Keratinocyte (primary cell): ENCODE measurements around the gene AGAP1. TPM values are rescaled to one million over a fixed set of nuclear protein-coding genes. Genes with fewer than 3 reads are reported as not detected.

Experiments
- DNase-seq: peaks from one replicate; pipeline ENCODE4 v3.0.0-alpha.2; 2011; ENCODE audit warnings: low read depth, missing footprints, low spot score
- FAIRE-seq: peaks from 2 replicates; lab custom pipeline; 2011; peaks lifted over from hg19 to GRCh38; lab: Jason Lieb, UNC
- H2AFZ ChIP-seq: 2 replicates; pipeline ENCODE4 v1.6.0; 2012; ENCODE audit warnings: low read length, control low read depth, inconsistent platforms; ENCODE audit not compliant: control insufficient read depth
- H3K27ac ChIP-seq: 2 replicates; pipeline ENCODE4 v1.5.1; 2011; ENCODE audit warnings: low read length; ENCODE audit not compliant: control insufficient read depth, insufficient read depth
- H3K27me3 ChIP-seq: 3 replicates; pipeline ENCODE4 v1.6.0; 2011; ENCODE audit warnings: low read length; ENCODE audit not compliant: control insufficient read depth, insufficient read depth; ENCODE audit errors: extremely low read depth
- H3K36me3 ChIP-seq, 2 experiments: 2 replicates in 1 of 2; 3 replicates in 1 of 2; pipeline ENCODE4 v1.5.1; 2011; ENCODE audit warnings: low read length in 2 of 2, mild to moderate bottlenecking in 1 of 2; ENCODE audit not compliant: control insufficient read depth in 2 of 2, insufficient read depth in 2 of 2; ENCODE audit errors: extremely low read depth in 1 of 2
- H3K4me1 ChIP-seq: 3 replicates; pipeline ENCODE4 v1.5.1; 2011; ENCODE audit warnings: low read length; ENCODE audit not compliant: control insufficient read depth, insufficient read depth; ENCODE audit errors: extremely low read depth
- H3K4me2 ChIP-seq: 3 replicates; pipeline ENCODE4 v1.6.0; 2011; ENCODE audit warnings: low read depth, low read length; ENCODE audit not compliant: control insufficient read depth, insufficient read depth; ENCODE audit errors: extremely low read depth
- H3K4me3 ChIP-seq, 3 experiments: fragments of 200-600 bp in 1 of 3; sonication (generic) in 1 of 3; 2 replicates in 2 of 3; 3 replicates in 1 of 3; pipeline ENCODE4 v1.5.1; 2011 to 2016; ENCODE audit warnings: low read length in 3 of 3, mild to moderate bottlenecking in 3 of 3, control low read depth in 2 of 3, inconsistent platforms in 1 of 3, low read depth in 1 of 3, mixed read lengths in 1 of 3, mixed run types in 1 of 3, moderate library complexity in 1 of 3; ENCODE audit not compliant: control insufficient read depth in 2 of 3, insufficient read depth in 2 of 3; ENCODE audit errors: extremely low read depth in 1 of 3
- H3K79me2 ChIP-seq: 2 replicates; pipeline ENCODE4 v1.6.0; 2012; ENCODE audit warnings: low read length; ENCODE audit not compliant: control insufficient read depth, insufficient read depth
- H3K9ac ChIP-seq: 3 replicates; pipeline ENCODE4 v1.6.0; 2011; ENCODE audit warnings: low read length; ENCODE audit not compliant: control insufficient read depth, insufficient read depth; ENCODE audit errors: extremely low read depth
- H3K9me1 ChIP-seq: 3 replicates; pipeline ENCODE4 v1.6.0; 2011; ENCODE audit warnings: low read length; ENCODE audit not compliant: control insufficient read depth, insufficient read depth; ENCODE audit errors: extremely low read depth
- H3K9me3 ChIP-seq: 2 replicates; pipeline ENCODE4 v1.5.1; 2012; ENCODE audit warnings: low read depth, low read length; ENCODE audit not compliant: control insufficient read depth
- H4K20me1 ChIP-seq: 3 replicates; pipeline ENCODE4 v1.6.0; 2011; ENCODE audit warnings: low read length; ENCODE audit not compliant: control insufficient read depth, insufficient read depth; ENCODE audit errors: extremely low read depth
- CTCF ChIP-seq, 3 experiments: IDR thresholded peaks in 1 of 3; conservative IDR thresholded peaks in 1 of 3; optimal IDR thresholded peaks in 1 of 3; 2 replicates in 2 of 3; 3 replicates in 1 of 3; pipeline versions ENCODE3 to v1.5.1; 2011; ENCODE audit warnings: low read length in 3 of 3, mild to moderate bottlenecking in 3 of 3, moderate library complexity in 2 of 3, control low read depth in 1 of 3, inconsistent platforms in 1 of 3; ENCODE audit not compliant: insufficient read depth in 2 of 3; ENCODE audit errors: extremely low read depth in 1 of 3
- EZH2 ChIP-seq: IDR thresholded peaks from one replicate; pipeline ENCODE4 v1.6.1; 2012; ENCODE audit warnings: inconsistent platforms, mild to moderate bottlenecking, low read length, moderate library complexity
- dilution Hi-C: fragments of 300-500 bp; cut with MboI; formaldehyde crosslinking; loops from one replicate; pipeline ENCODE4 v1.7.0; 2020; ENCODE audit warnings: low sequenced_read_pairs; ENCODE audit not compliant: extremely low pct_ligation_motif_present
- polyA plus RNA-seq, 5 experiments: library from polyadenylated mRNA; depleted of rRNA in 3 of 5; stranded (reverse) in 3 of 5; stranded (forward) in 1 of 5; unstranded in 1 of 5; fragments of >200 nt; gene quantifications; 1 replicate in 1 of 5; 2 replicates in 3 of 5; 3 replicates in 1 of 5; pipeline versions ENCODE4 v1.2.1 to v1.2.3, GENCODE V29; 2011 to 2012; ENCODE audit warnings: missing spikeins in 2 of 5, low read depth in 1 of 5, low replicate concordance in 1 of 5

The AGAP1 gene
- polyA plus RNA-seq, 1 donor (not counting 4 experiments of a cell fraction or from before 2014, with no cell fraction given) = 12.6 TPM

GRCh38 chr2:236121546-236121945 lies 627.7 kb downstream of the AGAP1 start:
- TF ChIP-seq CTCF (optimal IDR thresholded peaks at IDR 0.05 in 1 of 3, IDR thresholded peaks at IDR 0.05 in 1 of 3, conservative IDR thresholded peaks at IDR 0.05 in 1 of 3; ENCODE audit: extremely low read depth in 1 of 3, insufficient read depth in 2 of 3, low read length in 3 of 3) (no peak), EZH2 (no peak)
- no peak overlapping the region for H2AFZ ChIP-seq
- H3K4me2 ChIP-seq = no peak overlapping the region
- FAIRE-seq = no peak
- dilution Hi-C loops = no loop called here
- H3K9me3 ChIP-seq = no peaks in the 10 kb centered on the region
- H3K36me3 ChIP-seq = peaks cover 0 to 3% of the 10 kb centered on the region in 2 experiments
- no peaks in the 10 kb centered on the region for H3K27me3 ChIP-seq
- DNase-seq = no peak
- H3K27ac ChIP-seq = no peak overlapping the region
- no peaks in the 10 kb centered on the region for H3K79me2 ChIP-seq
- no peaks in the 10 kb centered on the region for H3K4me1 ChIP-seq
- H4K20me1 ChIP-seq = no peaks in the 10 kb centered on the region
- no peak overlapping the region for H3K4me3 ChIP-seq
- H3K9ac ChIP-seq = no peak overlapping the region
- H3K9me1 ChIP-seq = no peaks in the 10 kb centered on the region

- no peak for FAIRE-seq
- H3K4me1 ChIP-seq = no peaks in the 10 kb centered on the region
- dilution Hi-C loops = no loop called here
Measured at GRCh38 chr2:236122236-236122635, 628.4 kb downstream of the AGAP1 start.

More at GRCh38 chr2:236122236-236122635, 628.4 kb downstream of the AGAP1 start:
- H2AFZ ChIP-seq = no peak overlapping the region
- no peaks in the 10 kb centered on the region for H3K27me3 ChIP-seq
- peaks cover 0 to 3% of the 10 kb centered on the region in 2 experiments for H3K36me3 ChIP-seq
- no peaks in the 10 kb centered on the region for H3K9me1 ChIP-seq
- no peak overlapping the region for H3K4me3 ChIP-seq
- H3K4me2 ChIP-seq = no peak overlapping the region
- no peak overlapping the region for H3K9ac ChIP-seq
- no peaks in the 10 kb centered on the region for H4K20me1 ChIP-seq
- H3K9me3 ChIP-seq = no peaks in the 10 kb centered on the region
- H3K79me2 ChIP-seq = no peaks in the 10 kb centered on the region
- TF ChIP-seq EZH2 (no peak), CTCF (optimal IDR thresholded peaks at IDR 0.05 in 1 of 3, IDR thresholded peaks at IDR 0.05 in 1 of 3, conservative IDR thresholded peaks at IDR 0.05 in 1 of 3; ENCODE audit: extremely low read depth in 1 of 3, insufficient read depth in 2 of 3, low read length in 3 of 3) (no peak)
- DNase-seq = no peak
- H3K27ac ChIP-seq = no peak overlapping the region
